ENCODE data around the gene PAX8. TPM values are rescaled to one million over a fixed set of nuclear protein-coding genes. Genes with fewer than 3 reads are reported as not detected.

PAX8 gene
- total and polyA plus RNA-seq, 10 of the 15 experiments (the other 5 are each of a cell fraction or from before 2014, with no cell fraction given): 0.16 to 2.5 (median 0.97) TPM

GRCh38 chr2:113228351-113228750, 50.4 kb downstream of the PAX8 start (continued):
- TF ChIP-seq PRDM15 (CRISPR knock-in tag; IDR thresholded peaks at IDR 0.05): no peak
- no peak for TF ChIP-seq ZNF274 (IDR thresholded peaks at IDR 0.05; ENCODE audit: insufficient read depth, insufficient read length)

- Histone ChIP-seq H3K4me3 (no peak overlapping the region), H3K9ac (ENCODE audit: control insufficient read depth, insufficient read depth, low read length) (no peak overlapping the region), H3K4me1 (ENCODE audit: control insufficient read depth, insufficient read depth, low read length) (no peaks in the 10 kb centered on the region), H3K4me2 (ENCODE audit: control insufficient read depth, insufficient read depth) (no peak overlapping the region), H2AFZ (ENCODE audit: control insufficient read depth, low read depth, low read length) (no peak overlapping the region), H3K79me2 (ENCODE audit: control insufficient read depth, insufficient read depth, low read length) (no peaks in the 10 kb centered on the region), H3K9me3 (replicated peaks; ENCODE audit: control insufficient read depth, insufficient read depth, low read length) (no peaks in the 10 kb centered on the region), H3K27me3 (replicated peaks in 1 of 2; ENCODE audit: control insufficient read depth in 2 of 2, insufficient read depth in 2 of 2, low read length in 1 of 2) (no peaks in the 10 kb centered on the region; a peak in 3 of 4 replicates), H3K36me3 (ENCODE audit: control insufficient read depth in 2 of 2, insufficient read depth in 2 of 2, low read length in 1 of 2) (no peaks in the 10 kb centered on the region), H4K20me1 (ENCODE audit: control insufficient read depth, insufficient read depth) (no peaks in the 10 kb centered on the region), H3K27ac (ENCODE audit: control insufficient read depth, insufficient read depth) (no peak overlapping the region)
- SMC1A ChIA-PET (ENCODE audit: uncharacterized antibody, unreplicated experiment): interaction anchor here (1.2 kb wide), 1 partner anchor 25 kb away, joined by 3 read pairs; no protein-coding TSS in a partner anchor
- ATAC-seq (no peak), DNase-seq (ENCODE audit: low read depth, low spot score) (no peak), FAIRE-seq (no peak)
- in situ Hi-C loops (cut with MboI) (no loop called here), intact Hi-C loops (cut with micrococcal nuclease; ENCODE audit: unreplicated experiment) (no loop called here)
- CTCF ChIA-PET: interaction anchor here (1.3 to 1.4 kb wide), 2 partner anchors 24 to 89 kb away, joined by 7 to 8 read pairs; no protein-coding TSS in a partner anchor
- TF ChIP-seq POLR2A (IDR thresholded peaks at IDR 0.05; ENCODE audit: low read depth, low read length) (no peak), HSF1 (IDR thresholded peaks at IDR 0.05; ENCODE audit: low read depth, low read length) (no peak), ZZZ3 (IDR thresholded peaks at IDR 0.05; ENCODE audit: control insufficient read depth, insufficient read length, low read depth) (no peak), SRF (IDR thresholded peaks at IDR 0.05; ENCODE audit: low read depth in 2 of 2, low read length in 2 of 2) (no peak), PAX8 (IDR thresholded peaks at IDR 0.05) (no peak), TCF12 (IDR thresholded peaks at IDR 0.05; ENCODE audit: low read depth, low read length) (no peak), CHD4 (IDR thresholded peaks at IDR 0.05) (no peak), NFYB (IDR thresholded peaks at IDR 0.05; ENCODE audit: insufficient read depth, low read depth, low read length) (no peak), NR2C2 (IDR thresholded peaks at IDR 0.05; ENCODE audit: borderline replicate concordance, control insufficient read depth, insufficient read length, low read depth) (no peak), HCFC1 (IDR thresholded peaks at IDR 0.05; ENCODE audit: low read length) (no peak), BRCA1 (IDR thresholded peaks at IDR 0.05; ENCODE audit: low read depth, low read length) (no peak), TBL1XR1 (IDR thresholded peaks at IDR 0.05; ENCODE audit: low read depth, low read length) (no peak), SP1 (IDR thresholded peaks at IDR 0.05; ENCODE audit: low read depth, low read length) (no peak), MEF2B (IDR thresholded peaks at IDR 0.05; ENCODE audit: partially characterized antibody, poor library complexity, severe bottlenecking) (no peak), RELA (IDR thresholded peaks at IDR 0.05; ENCODE audit: borderline replicate concordance, partially characterized antibody) (no peak), KDM1A (IDR thresholded peaks at IDR 0.05; ENCODE audit: borderline replicate concordance) (no peak), BCL11A (IDR thresholded peaks at IDR 0.05; ENCODE audit: low read depth, low read length) (no peak), CBX5 (IDR thresholded peaks at IDR 0.05; ENCODE audit: low read depth) (no peak)
- WGBS (ENCODE audit: insufficient coverage, insufficient replicate concordance, low lambda C conversion rate, missing lambda C conversion rate): 0% methylated on average over 3 of the region's 3 CpGs
- RAD21 ChIA-PET (ENCODE audit: unreplicated experiment): no interaction called here
- POLR2A ChIA-PET: no interaction called here
- BruUV-seq (replicated peaks): no TSS peak
Observed at GRCh38 chr2:113227698-113228097, 51.0 kb downstream of the PAX8 start.

Data from GM12878 (cell line).